GM19468 (cell line): ENCODE results near the gene RAI1.
"Not testable (repeated sequence)": the region's sequence is repeated elsewhere in the genome, so short reads cannot be mapped to it uniquely, and the experiment has no call there.

Experiments
- ATAC-seq: cut with Tn5 transposase; IDR thresholded peaks from one replicate; pipeline ENCODE4 v1.9.1; 2021; ENCODE audit warnings: mild to moderate bottlenecking, moderate library complexity, moderate number of reproducible peaks; ENCODE audit not compliant: unreplicated experiment; ENCODE audit errors: extremely low read depth

Gene RAI1, protein sequence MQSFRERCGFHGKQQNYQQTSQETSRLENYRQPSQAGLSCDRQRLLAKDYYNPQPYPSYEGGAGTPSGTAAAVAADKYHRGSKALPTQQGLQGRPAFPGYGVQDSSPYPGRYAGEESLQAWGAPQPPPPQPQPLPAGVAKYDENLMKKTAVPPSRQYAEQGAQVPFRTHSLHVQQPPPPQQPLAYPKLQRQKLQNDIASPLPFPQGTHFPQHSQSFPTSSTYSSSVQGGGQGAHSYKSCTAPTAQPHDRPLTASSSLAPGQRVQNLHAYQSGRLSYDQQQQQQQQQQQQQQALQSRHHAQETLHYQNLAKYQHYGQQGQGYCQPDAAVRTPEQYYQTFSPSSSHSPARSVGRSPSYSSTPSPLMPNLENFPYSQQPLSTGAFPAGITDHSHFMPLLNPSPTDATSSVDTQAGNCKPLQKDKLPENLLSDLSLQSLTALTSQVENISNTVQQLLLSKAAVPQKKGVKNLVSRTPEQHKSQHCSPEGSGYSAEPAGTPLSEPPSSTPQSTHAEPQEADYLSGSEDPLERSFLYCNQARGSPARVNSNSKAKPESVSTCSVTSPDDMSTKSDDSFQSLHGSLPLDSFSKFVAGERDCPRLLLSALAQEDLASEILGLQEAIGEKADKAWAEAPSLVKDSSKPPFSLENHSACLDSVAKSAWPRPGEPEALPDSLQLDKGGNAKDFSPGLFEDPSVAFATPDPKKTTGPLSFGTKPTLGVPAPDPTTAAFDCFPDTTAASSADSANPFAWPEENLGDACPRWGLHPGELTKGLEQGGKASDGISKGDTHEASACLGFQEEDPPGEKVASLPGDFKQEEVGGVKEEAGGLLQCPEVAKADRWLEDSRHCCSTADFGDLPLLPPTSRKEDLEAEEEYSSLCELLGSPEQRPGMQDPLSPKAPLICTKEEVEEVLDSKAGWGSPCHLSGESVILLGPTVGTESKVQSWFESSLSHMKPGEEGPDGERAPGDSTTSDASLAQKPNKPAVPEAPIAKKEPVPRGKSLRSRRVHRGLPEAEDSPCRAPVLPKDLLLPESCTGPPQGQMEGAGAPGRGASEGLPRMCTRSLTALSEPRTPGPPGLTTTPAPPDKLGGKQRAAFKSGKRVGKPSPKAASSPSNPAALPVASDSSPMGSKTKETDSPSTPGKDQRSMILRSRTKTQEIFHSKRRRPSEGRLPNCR (N-terminal part only)

DNA sequence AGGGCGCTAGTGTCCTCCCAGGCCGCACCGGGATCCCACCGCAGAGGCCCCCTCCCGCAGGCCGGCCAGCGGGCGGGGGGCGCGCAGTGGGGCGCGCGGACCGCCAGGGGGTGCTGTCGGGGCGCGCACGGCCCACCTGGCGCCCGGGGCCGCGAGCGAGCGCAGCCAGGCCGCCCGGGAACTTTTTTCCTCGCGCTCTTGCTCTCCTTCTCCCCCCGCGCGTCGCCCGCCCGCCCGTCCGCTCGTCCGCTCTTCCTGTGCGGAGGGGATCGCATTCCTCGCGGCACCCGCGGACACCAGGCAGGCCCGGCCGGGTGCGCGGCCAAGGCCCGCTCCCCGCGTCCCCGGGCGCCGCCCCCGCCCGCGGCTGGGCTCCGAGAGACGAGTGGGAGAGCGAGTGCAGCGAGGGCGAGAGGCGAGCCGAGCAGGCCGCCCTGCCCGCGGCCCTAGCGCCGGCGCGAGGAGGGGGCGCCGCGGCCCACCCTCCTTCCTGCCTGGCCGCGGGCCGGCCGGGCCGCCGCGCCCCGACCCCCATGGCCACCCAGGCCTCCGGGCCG lies at the start of gene RAI1:
TSS of gene RAI1 (plus strand) at position 272 of the 557 bp plus-strand sequence. CDS start 111,491 bp downstream, outside the sequence.
- ATAC-seq: peak; percentile 9

DNA sequence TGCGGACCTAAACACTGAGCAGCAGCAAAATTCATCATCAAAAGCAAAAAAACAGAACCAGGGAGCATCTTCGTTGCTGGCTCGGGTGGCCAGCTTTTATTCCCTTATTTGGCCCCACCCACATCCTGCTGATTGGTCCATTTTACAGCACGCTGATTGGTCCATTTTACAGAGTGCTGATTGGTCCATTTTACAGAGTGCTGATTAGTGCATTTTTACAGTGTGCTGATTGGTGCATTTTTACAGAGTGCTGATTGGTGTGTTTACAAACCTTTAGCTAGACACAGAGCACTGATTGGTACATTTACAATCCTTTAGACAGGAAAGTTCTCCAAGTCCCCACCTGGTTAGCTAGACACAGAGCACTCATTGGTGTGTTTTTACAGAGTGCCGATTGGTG lies 48.6 kb upstream of the RAI1 start:
- ATAC-seq: not testable (repeated sequence)

DNA sequence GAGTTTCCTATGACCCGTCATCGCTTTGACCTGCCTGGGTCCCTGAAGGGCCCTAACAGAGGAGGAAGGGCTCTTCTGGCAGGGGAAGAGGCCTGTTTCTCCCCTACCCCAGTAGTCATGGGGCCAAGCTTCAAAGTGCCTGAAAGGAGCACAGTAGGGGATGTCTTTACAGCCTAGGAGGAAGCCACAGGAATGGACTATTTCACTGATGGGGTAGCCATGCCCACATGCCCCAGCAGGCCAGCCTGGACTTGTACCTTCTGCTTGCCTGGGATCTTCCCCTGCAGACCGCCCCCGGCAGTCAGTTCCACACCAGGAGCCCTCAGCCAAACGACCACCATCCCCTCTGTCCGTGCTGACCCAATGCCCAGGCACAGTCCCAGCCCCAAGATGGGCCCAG lies 47.9 kb upstream of the RAI1 start:
- no peak for ATAC-seq

DNA sequence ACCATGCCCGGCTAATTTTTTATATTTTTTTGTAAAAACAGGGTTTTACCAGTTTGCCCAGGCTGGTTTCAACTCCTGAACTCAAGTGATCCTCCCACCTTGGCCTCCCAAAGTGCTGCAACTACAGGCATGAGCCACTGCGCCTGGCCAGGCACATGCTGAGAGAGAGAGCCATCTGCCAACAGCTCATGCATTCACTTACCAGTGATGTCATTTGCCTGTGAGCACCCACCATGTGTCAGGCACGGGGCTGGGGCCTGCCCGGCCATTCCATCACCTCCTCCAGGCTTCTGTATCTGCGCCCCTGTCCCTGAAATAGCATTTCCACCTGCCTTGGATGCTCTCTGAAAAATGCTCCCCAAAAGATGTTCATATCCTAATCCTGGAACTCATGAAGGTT lies 46.1 kb upstream of the RAI1 start:
- no peak for ATAC-seq

DNA sequence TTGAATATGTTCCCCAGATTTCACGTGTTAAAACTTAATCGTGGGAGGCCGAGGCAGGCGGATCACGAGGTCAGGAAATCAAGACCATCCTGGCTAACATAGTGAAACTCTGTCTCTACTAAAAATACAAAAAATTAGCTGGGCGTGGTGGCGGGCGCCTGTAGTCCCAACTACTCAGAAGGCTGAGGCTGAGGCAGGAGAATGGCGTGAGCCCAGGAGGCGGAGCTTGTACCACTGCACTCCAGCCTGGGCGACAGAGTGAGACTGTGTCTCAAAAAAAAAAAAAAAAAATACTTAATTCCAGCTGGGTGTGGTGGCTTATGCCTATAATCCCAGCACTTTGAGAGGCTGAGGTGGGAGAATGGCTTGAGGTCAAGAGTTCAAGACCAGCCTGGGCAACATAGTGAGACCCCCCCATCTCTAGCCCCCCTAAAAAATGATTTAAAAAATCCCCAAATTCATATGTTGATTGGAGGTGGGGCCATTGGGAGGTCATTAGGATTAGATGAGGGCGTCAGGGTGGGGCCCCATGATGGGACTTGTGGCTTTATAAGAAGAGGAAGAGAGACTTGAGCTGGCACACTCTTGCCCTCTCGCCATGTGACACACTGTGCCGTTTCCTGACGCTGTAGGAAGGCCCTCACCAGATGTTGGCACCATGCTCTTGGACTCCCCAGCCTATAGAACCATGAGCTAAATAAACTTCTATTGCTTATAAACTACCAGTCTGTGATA lies 45.6 kb upstream of the RAI1 start:
- not testable (repeated sequence) for ATAC-seq

DNA sequence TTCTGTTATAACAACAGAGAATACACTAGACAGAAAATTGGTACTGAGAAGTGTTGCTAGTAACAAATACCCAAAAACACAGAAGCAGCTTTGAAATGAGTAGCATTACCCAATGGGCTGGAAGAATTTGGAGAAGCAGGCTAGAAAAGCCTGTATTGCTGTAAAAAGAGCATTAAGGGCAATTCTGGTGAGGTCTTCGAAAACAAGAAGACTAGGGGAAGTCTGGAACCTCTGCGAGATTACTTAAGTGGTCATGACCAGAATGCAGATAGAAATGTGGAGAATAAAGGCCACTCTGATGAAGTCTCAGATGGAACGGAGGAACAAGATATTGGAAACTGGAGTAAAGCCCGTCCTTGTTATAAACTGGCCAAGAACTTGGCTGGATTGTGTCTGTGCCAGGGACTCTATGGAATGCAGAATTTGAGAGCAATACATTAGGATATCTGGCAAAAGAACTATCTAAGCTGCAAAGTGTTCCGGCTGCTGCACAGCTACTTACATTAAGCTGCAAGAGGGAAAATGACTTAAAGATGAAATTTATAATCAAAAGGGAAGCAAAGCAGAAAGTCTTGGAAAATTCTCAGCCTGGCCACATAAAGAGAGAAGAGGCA lies 44.9 kb upstream of the RAI1 start:
- ATAC-seq: no peak

DNA sequence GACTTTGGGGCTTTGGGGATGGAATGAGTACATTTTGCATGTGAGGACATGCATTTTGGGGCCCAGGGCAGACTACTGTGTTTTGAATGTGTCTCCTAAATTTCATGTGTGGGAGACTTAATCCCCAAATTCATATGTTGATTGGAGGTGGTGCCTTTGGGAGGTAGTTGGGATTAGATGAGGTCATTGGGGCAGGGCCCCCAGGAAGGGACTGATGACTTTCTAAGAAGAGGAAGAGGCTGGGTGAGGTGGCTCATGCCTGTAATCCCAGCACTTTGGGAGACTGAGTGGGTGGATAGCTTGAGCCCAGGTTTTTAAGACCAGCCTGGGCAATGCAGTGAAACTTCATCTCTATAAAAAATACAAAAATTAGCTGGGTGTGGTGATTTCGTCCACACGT lies 42.8 kb upstream of the RAI1 start:
- ATAC-seq: no peak

DNA sequence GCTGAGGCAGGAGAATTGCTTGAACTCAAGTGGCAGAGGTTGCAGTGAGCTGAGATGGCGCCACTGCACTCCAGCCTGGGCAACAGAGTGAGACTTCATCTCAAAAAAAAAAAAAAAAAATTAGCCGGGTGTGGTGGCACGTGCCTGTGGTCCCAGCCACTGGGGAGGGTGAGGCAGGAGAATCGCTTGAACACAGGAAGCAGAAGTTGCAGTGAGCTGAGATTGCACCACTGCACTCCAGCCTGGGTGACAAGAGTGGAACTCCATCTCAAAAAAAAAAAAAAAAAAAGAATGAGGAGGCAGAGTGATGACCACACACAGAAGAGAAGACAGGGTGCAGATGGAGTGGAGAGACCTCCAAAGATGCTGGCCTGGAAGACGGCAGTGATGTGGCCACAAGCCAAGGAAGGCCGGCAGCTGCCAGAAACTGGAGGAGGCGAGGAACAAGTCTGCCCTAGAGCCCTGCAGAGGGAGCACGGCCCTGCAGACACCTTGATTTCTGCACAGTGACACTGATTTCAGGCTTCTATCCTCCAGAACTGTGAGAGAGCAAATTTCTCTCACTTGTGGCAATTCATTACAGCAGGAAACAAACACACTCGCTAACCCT lies 41.5 kb upstream of the RAI1 start:
- not testable (repeated sequence) for ATAC-seq

DNA sequence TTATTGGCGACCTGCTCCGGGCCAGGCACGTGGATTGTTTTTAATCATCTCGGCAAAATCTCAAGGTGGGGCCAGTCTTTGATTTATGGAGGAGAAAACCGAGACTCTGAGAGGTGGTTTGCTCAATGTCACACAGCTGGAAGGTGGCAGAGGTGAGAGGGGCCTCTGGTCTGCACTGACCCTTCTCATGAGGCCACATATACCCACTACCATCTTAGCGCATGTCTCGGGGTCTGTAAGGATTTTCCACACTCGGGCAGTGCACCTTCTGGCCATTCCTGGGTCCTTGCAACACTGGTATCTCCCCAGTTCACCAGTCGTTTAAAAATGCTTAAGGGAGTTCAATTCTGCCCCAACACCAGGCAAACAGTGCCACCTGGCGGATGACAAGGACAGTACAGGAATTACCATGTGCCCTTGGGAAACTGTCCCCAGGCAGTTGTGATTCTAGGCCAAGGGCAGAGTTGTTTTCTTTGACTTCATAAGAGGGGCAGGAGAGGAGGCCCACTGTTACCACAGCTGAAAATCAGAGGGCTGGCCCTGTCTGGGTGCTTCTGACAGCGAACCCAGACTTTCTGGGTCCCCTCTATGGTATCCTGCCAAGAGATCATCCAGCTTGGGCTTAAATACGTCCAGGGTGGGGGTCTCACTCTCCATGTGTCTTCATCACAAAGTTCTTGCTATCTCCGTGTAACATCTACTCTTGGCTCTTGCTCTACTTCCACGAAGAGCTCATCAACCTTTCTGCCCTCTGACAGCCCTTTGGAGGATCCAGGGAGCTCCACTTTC lies 39.4 kb upstream of the RAI1 start:
- no peak for ATAC-seq

DNA sequence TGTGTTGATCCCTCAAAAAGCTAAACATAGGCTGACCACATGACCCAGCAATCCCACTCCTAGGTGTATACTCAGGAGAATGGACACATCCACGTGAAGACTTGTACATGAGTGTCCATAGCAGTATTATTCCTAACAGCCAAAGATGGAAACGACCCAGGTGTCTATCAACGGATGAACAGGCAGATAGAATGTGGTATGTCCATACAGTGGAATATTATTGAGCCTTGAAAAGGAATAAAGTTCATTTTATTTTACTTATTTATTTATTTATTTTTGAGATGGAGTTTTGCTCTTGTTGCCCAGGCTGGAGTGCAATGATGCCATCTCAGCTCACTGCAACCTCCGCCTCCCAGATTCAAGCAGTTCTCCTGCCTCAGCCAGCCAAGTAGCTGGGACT lies 36.1 kb upstream of the RAI1 start:
- ATAC-seq: not testable (repeated sequence)

DNA sequence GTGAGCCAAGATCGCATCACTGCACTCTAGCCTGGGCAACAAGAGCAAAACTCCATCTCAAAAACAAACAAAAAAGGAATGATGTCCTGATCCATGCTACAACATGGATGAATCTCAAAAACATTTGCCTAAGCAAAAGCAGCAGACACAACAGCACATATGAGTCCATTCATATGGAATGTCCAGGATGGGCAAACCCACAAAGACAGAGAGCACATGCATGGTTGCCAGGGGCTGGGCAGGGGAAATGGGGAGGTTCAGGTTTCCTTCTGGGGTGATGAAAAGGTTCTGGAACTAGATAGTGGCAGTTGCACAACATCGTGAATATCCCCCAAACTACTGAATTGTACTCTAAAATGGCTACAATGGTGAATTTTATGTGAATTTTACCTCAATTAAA lies 35.3 kb upstream of the RAI1 start:
- ATAC-seq: no peak

DNA sequence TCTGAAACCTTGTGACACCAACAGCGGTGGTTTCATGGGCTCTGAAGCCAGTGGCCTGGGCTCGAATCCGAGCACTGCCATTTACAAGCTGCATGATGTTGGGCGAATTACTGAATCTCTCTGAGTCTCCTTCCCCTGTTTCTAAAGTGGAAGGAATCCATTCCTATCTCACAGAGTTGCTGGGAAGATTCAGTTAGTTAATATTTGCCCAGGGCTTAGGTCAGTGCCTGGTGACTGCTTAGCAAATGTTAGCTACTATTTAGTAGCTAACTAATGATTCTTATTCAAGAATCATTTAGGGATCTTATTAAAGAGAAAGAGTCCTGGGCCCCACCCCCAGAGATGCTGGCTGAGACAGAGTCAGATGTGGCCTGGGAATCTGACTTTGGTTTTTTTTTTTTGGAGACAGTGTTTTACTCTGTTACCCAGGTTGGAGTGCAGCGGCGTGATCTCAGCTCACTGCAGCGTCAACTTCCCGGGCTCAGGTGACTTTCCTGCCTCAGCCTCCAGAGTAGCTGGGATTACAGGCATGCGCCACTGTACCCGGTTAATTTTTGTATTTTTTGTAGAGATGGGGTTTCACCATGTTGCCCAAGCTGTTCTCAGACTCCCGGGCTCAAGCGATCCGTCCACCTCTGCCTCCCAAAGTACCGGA lies 33.6 kb upstream of the RAI1 start:
- no peak for ATAC-seq

DNA sequence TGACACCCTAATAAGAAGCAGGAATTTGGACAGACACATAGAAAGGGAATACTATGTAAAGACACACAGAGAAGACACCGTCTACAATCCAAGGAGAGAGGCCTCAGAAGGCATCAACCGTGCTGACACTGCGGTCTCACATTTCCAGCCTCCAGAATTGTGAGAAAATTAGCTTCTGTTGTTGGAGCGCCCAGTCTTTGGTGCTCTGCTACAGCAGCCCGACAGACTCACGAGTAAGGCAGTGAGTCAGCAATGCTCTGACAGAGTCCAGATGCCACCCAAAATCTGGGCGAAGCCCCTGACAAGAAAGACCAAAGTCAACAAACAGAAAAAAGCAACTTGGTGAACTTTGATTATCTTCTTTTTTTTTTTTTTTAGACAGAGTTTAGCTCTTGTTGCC lies 32.5 kb upstream of the RAI1 start:
- no peak for ATAC-seq

DNA sequence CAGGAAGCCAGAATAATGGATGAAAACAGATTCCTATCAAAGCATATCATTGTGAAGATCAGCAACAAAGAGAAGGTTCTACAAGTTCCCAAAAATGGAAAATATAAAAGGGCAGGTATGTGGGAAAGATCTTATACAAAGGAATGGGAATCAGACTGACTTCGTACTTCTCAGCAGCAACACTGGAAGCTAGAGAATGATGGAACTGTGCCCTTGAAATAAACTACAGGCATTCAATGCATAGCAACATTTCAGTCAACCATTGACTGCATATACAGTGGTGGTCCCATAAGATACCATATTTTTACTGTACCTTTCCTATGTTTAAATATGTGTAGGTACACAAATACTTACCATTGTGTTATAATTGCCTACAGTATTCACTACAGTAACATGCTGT lies 30.3 kb upstream of the RAI1 start:
- no peak for ATAC-seq

DNA sequence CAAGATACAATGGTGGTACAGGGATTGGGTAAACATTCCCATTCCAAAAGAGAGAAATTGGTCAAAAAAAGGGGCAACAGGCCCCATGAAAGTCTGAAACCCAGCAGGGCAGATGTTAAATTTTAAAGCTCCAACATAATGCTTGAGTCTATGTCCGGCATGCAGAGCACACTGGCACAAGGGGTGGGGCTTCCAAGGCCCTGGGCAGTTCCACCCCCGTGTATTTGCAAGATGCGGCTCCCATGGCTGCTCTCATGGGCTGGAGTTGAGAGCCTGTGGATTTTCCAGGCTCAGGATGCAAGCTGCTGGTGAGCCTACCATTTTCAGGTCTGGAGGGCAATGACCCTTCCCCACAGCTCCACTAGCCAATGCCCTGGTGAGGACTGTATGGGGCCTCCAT lies 27.9 kb upstream of the RAI1 start:
- no peak for ATAC-seq

DNA sequence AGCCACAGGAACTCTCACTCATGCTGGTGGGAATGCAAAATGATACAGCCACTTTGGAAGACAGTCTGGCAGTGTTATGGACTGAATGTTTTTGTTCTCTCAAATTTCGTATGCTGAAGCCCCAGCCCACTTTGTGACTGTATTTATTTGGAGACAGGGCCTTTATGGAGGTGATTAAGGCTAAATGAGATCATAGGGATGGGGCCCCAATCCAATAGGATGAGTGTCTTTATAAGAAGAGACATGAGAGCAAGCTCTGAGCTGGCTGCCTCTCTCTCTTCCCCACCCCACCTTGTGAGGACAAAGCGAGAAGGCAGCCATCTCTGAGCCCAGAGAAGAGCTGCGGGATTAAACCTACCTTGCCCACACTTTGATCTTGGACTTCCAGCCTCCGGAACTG lies 21.9 kb upstream of the RAI1 start:
- ATAC-seq: no peak

DNA sequence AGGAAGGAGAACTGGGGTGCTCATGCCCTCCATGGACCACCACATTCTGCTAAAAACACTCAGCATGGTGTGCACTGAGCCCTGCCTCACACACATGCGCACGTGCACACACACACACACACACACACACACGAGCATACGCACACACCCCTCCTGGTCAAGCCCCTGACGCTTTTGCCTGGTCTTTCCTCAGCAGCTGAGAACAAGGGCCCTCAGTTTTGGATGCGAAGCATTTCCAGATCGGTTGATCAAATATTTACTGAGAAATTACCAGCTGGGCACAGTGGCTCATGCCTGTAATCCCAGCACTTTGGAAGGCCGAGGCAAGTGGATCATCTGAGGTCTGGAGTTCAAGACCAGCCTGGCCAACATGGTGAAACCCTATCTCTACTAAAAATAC lies 20.1 kb upstream of the RAI1 start:
- ATAC-seq: no peak
